AG04450 (cell line): Measurements from ENCODE around the gene RNASEH1. TPM values are rescaled to one million over a fixed set of nuclear protein-coding genes. Genes with fewer than 3 reads are reported as not detected.

Source experiments
- CTCF ChIA-PET: fragments of 300-600, 350-600 bp; formaldehyde crosslinking; extraction: SDS; loops from one replicate; lab custom pipeline; 2022; ENCODE audit warnings: antibody characterized with exemption, inconsistent platforms; lab: Charles Lee
- POLR2A ChIA-PET: fragments of 350-600 bp; formaldehyde crosslinking; extraction: SDS; loops from one replicate; lab custom pipeline; 2021; ENCODE audit warnings: antibody characterized with exemption, inconsistent platforms; lab: Yijun Ruan, JAX
- DNase-seq: peaks from one replicate; pipeline ENCODE4 v3.0.0-alpha.2; 2011; ENCODE audit warnings: low read depth, low spot score
- H3K27ac ChIP-seq: one replicate; pipeline ENCODE4 v1.5.1; 2012; ENCODE audit warnings: low read depth, low read length, control low read depth
- H3K27me3 ChIP-seq: one replicate; pipeline ENCODE4 v1.6.0; 2012; ENCODE audit warnings: low read length; ENCODE audit not compliant: control insufficient read depth, insufficient read depth
- H3K4me3 ChIP-seq: 2 replicates; pipeline ENCODE4 v1.5.1; 2011; ENCODE audit warnings: mild to moderate bottlenecking, low read depth, low read length, control low read depth
- H3K9me3 ChIP-seq: 2 replicates; pipeline ENCODE4 v1.5.1; 2012; ENCODE audit warnings: low read length; ENCODE audit not compliant: control insufficient read depth, insufficient read depth
- CTCF ChIP-seq: IDR thresholded peaks from 2 replicates; pipeline ENCODE4 v1.5.1; 2011; ENCODE audit warnings: low read depth, low read length, control low read depth, inconsistent platforms
- polyA plus RNA-seq: library from polyadenylated mRNA; depleted of rRNA; stranded (reverse); fragments of >200 nt; gene quantifications from 2 replicates; pipeline ENCODE4 v1.2.3, GENCODE V29; 2011

Gene RNASEH1
- polyA plus RNA-seq, 1 experiment: 26.2 TPM

DNA sequence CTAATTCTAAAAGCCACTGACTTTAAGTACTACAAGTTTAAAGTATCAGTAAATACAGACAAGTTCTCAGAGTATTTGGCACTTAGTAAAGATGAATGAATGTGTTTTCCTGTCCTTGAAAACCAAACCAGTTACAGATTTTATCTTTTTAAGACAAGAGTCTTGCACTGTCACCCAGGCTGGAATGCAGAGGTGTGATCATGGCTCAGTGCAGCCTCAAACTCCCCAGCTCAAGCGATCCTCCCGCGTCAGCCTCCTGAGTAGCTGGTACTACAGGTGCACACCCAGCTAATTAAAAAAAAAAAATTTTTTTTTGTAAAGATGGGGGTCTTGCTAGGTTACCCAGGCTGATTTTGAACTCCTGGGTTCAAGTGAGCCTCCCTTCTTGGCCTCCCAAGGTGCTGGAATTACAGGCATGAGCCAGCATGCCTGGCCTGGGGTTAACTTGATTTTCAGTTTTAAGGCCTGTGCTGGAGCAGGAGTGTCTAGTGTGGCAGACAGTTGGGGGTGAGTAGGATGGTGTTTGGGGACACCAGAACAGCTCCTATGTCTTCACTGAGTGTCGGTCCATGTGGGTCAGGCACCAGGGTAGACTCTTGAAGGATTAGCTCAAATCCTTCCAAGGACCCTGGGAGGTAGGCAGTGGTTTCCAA lies 26.6 kb upstream of the RNASEH1 start:
- Histone ChIP-seq H3K4me3 (peak overlapping the region; percentile 7; the same call in 1 of the 2 replicates), H3K9me3 (no peaks in the 10 kb centered on the region), H3K27me3 (no peaks in the 10 kb centered on the region), H3K27ac (peak overlapping the region; percentile 97)
- ChIA-PET CTCF (no interaction called here), POLR2A (interaction anchor here (0.9 to 2.7 kb wide), 6 partner anchors 9 to 66 kb away, joined by 3 to 17 read pairs (median 6); partner anchors contain the start of genes COLEC11 and RNASEH1)
- TF ChIP-seq CTCF: no peak
- no peak for DNase-seq

DNA sequence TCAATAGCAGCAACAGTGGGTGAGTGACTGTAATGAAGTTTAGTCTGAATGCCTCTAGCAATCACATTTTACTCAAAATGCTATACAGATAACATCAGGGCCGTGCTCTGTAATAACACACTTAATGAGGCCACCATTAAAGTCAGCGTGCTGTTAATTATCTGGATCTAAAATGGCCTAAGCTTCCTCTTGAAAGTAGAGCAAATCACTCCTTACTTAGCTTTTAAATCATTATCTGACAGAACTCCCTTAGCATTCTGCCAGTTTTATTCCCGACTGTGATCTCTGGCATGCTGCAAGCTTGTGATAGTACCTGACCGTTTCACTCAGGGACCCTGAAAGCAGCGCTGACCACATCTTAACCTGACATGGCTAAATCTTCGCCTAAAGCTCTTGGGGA lies 25.9 kb upstream of the RNASEH1 start:
- Histone ChIP-seq H3K4me3 (no peak overlapping the region), H3K9me3 (no peaks in the 10 kb centered on the region), H3K27me3 (no peaks in the 10 kb centered on the region), H3K27ac (peak overlapping the region; percentile 97)
- DNase-seq: no peak
- POLR2A ChIA-PET: interaction anchor here (0.6 to 2.7 kb wide), 4 partner anchors 8 to 66 kb away, joined by 4 to 17 read pairs (median 9); partner anchors contain the start of gene RNASEH1
- no peak for TF ChIP-seq CTCF
- CTCF ChIA-PET: no interaction called here

GRCh38 chr2:3581367-3582262 lies 23.5 kb upstream of the RNASEH1 start:
- Histone ChIP-seq H3K27ac (no peak overlapping the region), H3K9me3 (no peaks in the 10 kb centered on the region), H3K4me3 (no peak overlapping the region), H3K27me3 (no peaks in the 10 kb centered on the region)
- CTCF ChIA-PET: no interaction called here
- POLR2A ChIA-PET: no interaction called here
- no peak for TF ChIP-seq CTCF
- no peak for DNase-seq

GRCh38 chr2:3580449-3580848 lies 22.3 kb upstream of the RNASEH1 start:
- CTCF ChIA-PET: interaction anchor here (1.4 kb wide), 1 partner anchor 156 kb away, joined by 4 read pairs; no protein-coding TSS in a partner anchor
- Histone ChIP-seq H3K27ac (no peak overlapping the region), H3K4me3 (no peak overlapping the region), H3K27me3 (no peaks in the 10 kb centered on the region), H3K9me3 (no peaks in the 10 kb centered on the region; the same call in 1 of the 2 replicates)
- TF ChIP-seq CTCF: no peak
- DNase-seq: no peak
- POLR2A ChIA-PET: no interaction called here
